A204.1 (cell line): ENCODE data around the gene NCOR2.

ENCODE experiments used
- FAIRE-seq: peaks from 2 replicates; lab custom pipeline; 2012; peaks lifted over from hg19 to GRCh38; lab: Jason Lieb, UNC

NCOR2 gene

GRCh38 chr12:124566997-124567672 is at the start of gene NCOR2:
TSS of gene NCOR2 (minus strand) at chr12:124567612. CDS start at chr12:124495251, 72,361 bp downstream.
- FAIRE-seq, result no peak

- no peak for FAIRE-seq
Measured at GRCh38 chr12:124616394-124617221, 49.2 kb upstream of the NCOR2 start.

GRCh38 chr12:124614512-124615292 is 47.3 kb upstream of the NCOR2 start:
- no peak for FAIRE-seq

GRCh38 chr12:124613151-124613585 is 45.8 kb upstream of the NCOR2 start:
- FAIRE-seq, result no peak

- FAIRE-seq, result no peak
Measured at GRCh38 chr12:124612410-124612680, 44.9 kb upstream of the NCOR2 start.

GRCh38 chr12:124611559-124612409 is 44.4 kb upstream of the NCOR2 start:
- no peak for FAIRE-seq

GRCh38 chr12:124610629-124611558 is 43.5 kb upstream of the NCOR2 start:
- no peak for FAIRE-seq

- no peak for FAIRE-seq
Measured at GRCh38 chr12:124610021-124610612, 42.7 kb upstream of the NCOR2 start.

GRCh38 chr12:124609041-124609989 is 41.9 kb upstream of the NCOR2 start:
- FAIRE-seq, result no peak

- FAIRE-seq, result no peak
Measured at GRCh38 chr12:124608450-124608870, 41.0 kb upstream of the NCOR2 start.

GRCh38 chr12:124607681-124608425 is 40.4 kb upstream of the NCOR2 start:
- FAIRE-seq, result no peak

GRCh38 chr12:124605883-124606774 is 38.7 kb upstream of the NCOR2 start:
- FAIRE-seq, result no peak

GRCh38 chr12:124605150-124605882 is 37.9 kb upstream of the NCOR2 start:
- no peak for FAIRE-seq

GRCh38 chr12:124604264-124604680 is 36.9 kb upstream of the NCOR2 start:
- FAIRE-seq, result no peak

- no peak for FAIRE-seq
Measured at GRCh38 chr12:124603831-124604251, 36.4 kb upstream of the NCOR2 start.

- FAIRE-seq, result no peak
Measured at GRCh38 chr12:124603100-124603541, 35.7 kb upstream of the NCOR2 start.

GRCh38 chr12:124601706-124602105 is 34.3 kb upstream of the NCOR2 start:
- FAIRE-seq, result no peak
